CD4-positive, alpha-beta T cell treated with Interleukin-15 for 1 hour (primary cell): ENCODE data around the gene SERPINB4.

Experiments
- DNase-seq: peaks from one replicate; pipeline ENCODE4 v3.0.0-alpha.2; 2020

The SERPINB4 gene

GRCh38 chr18:63626431-63626830, 17.6 kb downstream of the SERPINB4 start:
- no peak for DNase-seq

- DNase-seq = no peak
Measured at GRCh38 chr18:63624863-63625262, 19.2 kb downstream of the SERPINB4 start.

GRCh38 chr18:63619661-63620060, 24.4 kb downstream of the SERPINB4 start:
- DNase-seq = no peak

DNA sequence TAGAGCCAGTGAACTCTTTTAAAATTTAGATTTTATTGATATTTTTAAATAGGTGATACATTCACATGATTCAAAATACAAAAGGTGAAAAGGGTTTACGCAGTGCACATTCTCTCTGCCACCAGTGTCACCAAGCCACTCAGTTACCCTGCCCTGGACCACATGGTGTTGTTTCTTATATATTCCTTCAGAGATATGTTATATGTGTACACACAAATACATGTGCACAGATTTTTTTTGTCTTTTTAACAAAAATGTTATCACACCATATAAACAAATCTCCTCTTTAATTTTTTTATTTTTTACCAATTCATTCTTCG, 26.2 kb downstream of the SERPINB4 start:
- DNase-seq = no peak

DNA sequence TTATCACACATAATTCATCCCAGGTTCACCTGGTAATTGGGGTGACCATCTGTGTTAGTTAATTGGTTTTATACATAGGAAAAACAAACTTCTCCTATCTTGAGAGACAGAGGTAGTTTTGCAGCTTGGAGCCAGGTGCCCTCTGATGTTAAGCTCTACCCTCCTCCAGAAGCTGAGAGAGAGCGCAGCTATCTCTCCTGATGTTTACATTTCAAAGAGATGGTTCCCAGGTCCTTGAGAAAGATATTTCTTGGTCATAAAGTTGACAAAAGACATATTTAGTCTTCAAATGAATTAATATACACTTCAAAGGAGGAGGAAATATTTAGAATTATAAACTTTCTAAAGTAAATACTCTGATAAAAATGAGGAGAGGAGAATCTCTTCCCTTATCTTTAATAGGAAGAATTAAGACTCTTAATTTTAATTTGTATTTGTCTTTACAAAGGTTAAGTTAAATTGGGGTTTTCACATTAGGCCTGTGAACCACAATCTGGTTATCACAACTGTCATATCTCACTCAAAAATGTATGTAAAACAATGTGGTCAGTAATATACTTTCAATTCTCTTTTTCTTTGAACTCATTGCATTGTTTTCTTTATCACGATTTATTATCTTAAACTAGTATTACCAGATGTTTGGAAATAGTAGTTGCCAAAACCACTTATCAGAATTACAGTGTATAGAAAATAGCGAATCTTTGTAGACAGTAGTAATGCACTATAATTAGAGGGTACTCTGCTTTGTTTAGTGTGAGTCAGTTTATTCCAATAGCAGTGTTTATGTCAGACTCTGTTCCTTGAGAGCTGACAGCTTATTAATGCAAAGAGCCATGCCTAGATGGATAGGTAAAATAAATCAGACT, 26.8 kb downstream of the SERPINB4 start:
- no peak for DNase-seq

DNA sequence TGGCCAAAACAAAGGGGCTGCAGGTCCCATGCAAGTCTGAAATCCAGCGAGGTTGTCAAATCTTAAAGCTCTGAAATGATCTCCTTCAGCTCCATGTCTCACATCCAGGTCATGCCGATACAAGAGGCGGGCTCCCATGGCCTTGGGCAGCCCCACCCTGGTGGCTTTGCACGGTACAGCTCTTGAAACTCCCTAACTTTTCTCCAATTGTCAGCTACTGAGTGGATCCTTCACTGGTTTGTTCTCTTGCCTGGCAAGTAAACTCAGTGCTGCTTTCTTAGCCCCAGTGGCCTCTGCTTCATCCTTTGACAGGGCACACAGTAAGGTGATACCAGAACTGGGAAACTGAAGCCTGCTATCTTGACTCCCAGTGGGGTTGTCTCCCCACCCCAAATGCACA, 30.6 kb downstream of the SERPINB4 start:
- no peak for DNase-seq

GRCh38 chr18:63606526-63606925, 37.5 kb downstream of the SERPINB4 start:
- no peak for DNase-seq

- DNase-seq = no peak
Measured at GRCh38 chr18:63604791-63605567, 39.1 kb downstream of the SERPINB4 start.

GRCh38 chr18:63603772-63604171, 40.3 kb downstream of the SERPINB4 start:
- DNase-seq = no peak

DNA sequence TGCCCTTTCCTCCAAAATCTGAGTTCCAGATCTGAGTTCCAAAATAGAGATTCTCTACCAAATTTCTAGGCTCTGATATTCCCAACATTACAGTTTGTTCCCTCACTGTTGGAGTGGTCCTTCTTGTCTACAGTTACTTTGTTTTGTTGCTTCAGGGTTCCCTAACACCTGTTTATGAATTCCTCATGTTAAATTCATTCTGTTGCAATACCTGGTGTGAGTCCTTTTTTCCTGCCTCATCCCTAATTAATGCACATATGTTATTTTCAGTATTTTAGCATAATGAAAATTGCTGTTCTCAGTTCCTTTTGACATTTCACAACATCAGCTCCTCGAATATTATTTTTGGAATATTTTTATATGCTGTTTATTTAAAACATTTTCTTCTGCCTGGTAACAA, 40.7 kb downstream of the SERPINB4 start:
- DNase-seq = no peak

DNA sequence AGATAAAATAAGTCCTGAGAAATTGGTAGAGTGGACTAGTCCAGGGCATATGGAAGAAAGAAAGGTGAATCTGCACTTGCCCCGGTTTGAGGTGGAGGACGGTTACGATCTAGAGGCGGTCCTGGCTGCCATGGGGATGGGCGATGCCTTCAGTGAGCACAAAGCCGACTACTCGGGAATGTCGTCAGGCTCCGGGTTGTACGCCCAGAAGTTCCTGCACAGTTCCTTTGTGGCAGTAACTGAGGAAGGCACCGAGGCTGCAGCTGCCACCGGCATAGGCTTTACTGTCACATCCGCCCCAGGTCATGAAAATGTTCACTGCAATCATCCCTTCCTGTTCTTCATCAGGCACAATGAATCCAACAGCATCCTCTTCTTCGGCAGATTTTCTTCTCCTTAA, 47.1 kb downstream of the SERPINB4 start:
- DNase-seq = no peak

GRCh38 chr18:63592471-63592870, 51.6 kb downstream of the SERPINB4 start:
- DNase-seq = no peak

- no peak for DNase-seq
Measured at GRCh38 chr18:63591725-63592124, 52.3 kb downstream of the SERPINB4 start.

- DNase-seq = no peak
Measured at GRCh38 chr18:63590966-63591695, 52.9 kb downstream of the SERPINB4 start.

- DNase-seq = peak; percentile 22
Measured at GRCh38 chr18:63590373-63590772, 53.7 kb downstream of the SERPINB4 start.

- no peak for DNase-seq
Measured at GRCh38 chr18:63588909-63589308, 55.1 kb downstream of the SERPINB4 start.
